Measurements from ENCODE around the gene GAL3ST3. TPM values are rescaled to one million over a fixed set of nuclear protein-coding genes. Genes with fewer than 3 reads are reported as not detected.

The GAL3ST3 gene
- total and polyA plus RNA-seq, 2 donors (not counting 1 experiment from before 2014, with no cell fraction given): not detected

- peak overlapping the region; percentile 89 for H3K27ac Mint-ChIP-seq
- peak overlapping the region in 1 of 2 donors; percentile 60 for H3K27ac ChIP-seq (ENCODE audit: low read length in 2 of 2)
- peaks cover 90% of the 10 kb centered on the region for H3K79me2 ChIP-seq (ENCODE audit: control insufficient read depth, insufficient read depth, low read length)
- TF ChIP-seq CTCF (IDR thresholded peaks at IDR 0.05) (no peak), EZH2 (IDR thresholded peaks at IDR 0.05; ENCODE audit: borderline replicate concordance, insufficient read depth, low read depth, low read length, poor library complexity, severe bottlenecking) (no peak)
- peak overlapping the region in 3 of 5 experiments; percentile 3 to 33 (median 15) for H3K4me3 ChIP-seq (ENCODE audit: control extremely low read depth in 1 of 5, extremely low read depth in 1 of 5, insufficient read depth in 1 of 5, low read depth in 2 of 5, low read length in 4 of 5)
- ChIA-PET POLR2A (interaction anchor here (0.5 to 0.6 kb wide), 2 partner anchors 14 to 28 kb away, joined by 4 to 16 read pairs; no protein-coding TSS in a partner anchor), CTCF (interaction anchor here (1.0 kb wide), 1 partner anchor 21 kb away, joined by 3 read pairs; no protein-coding TSS in a partner anchor)
- no peaks in the 10 kb centered on the region for H3K9me3 Mint-ChIP-seq (ENCODE audit: insufficient read depth)
- no peaks in the 10 kb centered on the region for H3K27me3 Mint-ChIP-seq
- peaks cover 66% of the 10 kb centered on the region for H3K4me1 Mint-ChIP-seq
- WGBS (ENCODE audit: insufficient coverage): 98% methylated on average over 7 of the region's 9 CpGs
- peak overlapping the region; percentile 58 for H3K4me2 ChIP-seq (replicated peaks; ENCODE audit: low read depth, low read length, poor library complexity, severe bottlenecking)
- intact Hi-C loops (cut with micrococcal nuclease): no loop called here
- H3K9ac ChIP-seq (ENCODE audit: low read length): peak overlapping the region; percentile 9
- no peak for DNase-seq
- H4K20me1 ChIP-seq (ENCODE audit: control insufficient read depth, insufficient read depth, low read length, poor library complexity, severe bottlenecking): peaks cover 9% of the 10 kb centered on the region
- no peaks in the 10 kb centered on the region for H3K27me3 ChIP-seq (replicated peaks in 1 of 4; ENCODE audit: control extremely low read depth in 1 of 4, control insufficient read depth in 3 of 4, insufficient read depth in 4 of 4, low read length in 3 of 4)
- ATAC-seq (ENCODE audit: low read depth): no peak
- no peak overlapping the region for H2AFZ ChIP-seq (ENCODE audit: insufficient read depth, low read depth, low read length, poor library complexity, severe bottlenecking)
- H3K9me3 ChIP-seq (ENCODE audit: control extremely low read depth in 1 of 3, control insufficient read depth in 2 of 3, insufficient read depth in 1 of 3, low read length in 2 of 3): no peaks in the 10 kb centered on the region
- peak overlapping the region; percentile 75 for H3K4me3 Mint-ChIP-seq
- H3K4me1 ChIP-seq (ENCODE audit: control insufficient read depth in 2 of 2, insufficient read depth in 2 of 2, low read length in 2 of 2): peaks cover 53 to 66% of the 10 kb centered on the region in 2 donors
- H3K36me3 ChIP-seq (replicated peaks in 1 of 2; ENCODE audit: control extremely low read depth in 1 of 2, control insufficient read depth in 1 of 2, extremely low read depth in 1 of 2, insufficient read depth in 2 of 2, low read length in 1 of 2): peaks cover 0 to 3% of the 10 kb centered on the region in 2 experiments
Measured at GRCh38 chr11:66087148-66087908, 38.4 kb upstream of the GAL3ST3 start.
